GM11168 (cell line): Measurements from ENCODE around the gene CFAP74.
"Not testable (repeated sequence)": the region's sequence is repeated elsewhere in the genome, so short reads cannot be mapped to it uniquely, and the experiment has no call there.

Experiments used
- in situ Hi-C: fragments of 300-500 bp; cut with MboI; formaldehyde crosslinking; loops from one replicate; pipeline ENCODE4 v1.12.0; 2022; ENCODE audit warnings: low sequenced_read_pairs; ENCODE audit not compliant: unreplicated experiment

The CFAP74 gene

GRCh38 chr1:1938276-1938573 lies 65.4 kb downstream of the CFAP74 start:
- in situ Hi-C loops = no loop called here

- in situ Hi-C loops = no loop called here
These were observed 65.9 kb downstream of the CFAP74 start for GRCh38 chr1:1937549-1938275.

DNA sequence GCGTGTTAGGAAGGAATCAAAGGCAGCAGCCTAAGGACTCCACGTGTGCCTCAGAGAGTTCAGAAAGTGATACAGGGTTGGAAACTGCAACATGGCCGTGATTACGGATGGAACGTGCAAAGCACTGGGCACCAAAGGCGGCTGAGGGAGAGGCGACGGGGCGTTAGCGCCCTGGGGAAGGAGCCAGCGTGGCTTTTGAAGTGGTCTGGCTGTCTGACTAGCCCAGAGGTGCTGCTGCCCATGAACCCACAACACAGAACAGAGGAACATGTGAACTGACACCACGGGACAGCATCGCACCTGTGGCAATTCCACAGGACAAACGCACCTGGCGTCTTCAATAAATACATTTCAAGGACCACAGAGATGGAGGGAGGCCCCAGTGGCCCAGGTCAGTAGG lies 66.5 kb downstream of the CFAP74 start:
- in situ Hi-C loops = no loop called here

DNA sequence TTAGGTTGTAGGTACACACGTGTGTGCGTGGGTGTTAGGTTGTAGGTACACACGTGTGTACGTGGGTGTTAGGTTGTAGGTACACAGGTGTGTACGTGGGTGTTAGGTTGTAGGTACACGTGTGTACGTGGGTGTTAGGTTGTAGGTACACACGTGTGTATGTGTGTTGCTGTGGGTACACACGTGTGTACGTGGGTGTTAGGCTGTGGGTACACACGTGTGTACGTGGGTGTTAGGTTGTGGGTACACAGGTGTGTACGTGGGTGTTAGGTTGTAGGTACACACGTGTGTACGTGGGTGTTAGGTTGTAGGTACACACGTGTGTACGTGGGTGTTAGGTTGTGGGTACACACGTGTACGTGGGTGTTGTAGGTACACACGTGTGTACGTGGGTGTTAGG lies 68.7 kb downstream of the CFAP74 start:
- in situ Hi-C loops = not testable (repeated sequence)

DNA sequence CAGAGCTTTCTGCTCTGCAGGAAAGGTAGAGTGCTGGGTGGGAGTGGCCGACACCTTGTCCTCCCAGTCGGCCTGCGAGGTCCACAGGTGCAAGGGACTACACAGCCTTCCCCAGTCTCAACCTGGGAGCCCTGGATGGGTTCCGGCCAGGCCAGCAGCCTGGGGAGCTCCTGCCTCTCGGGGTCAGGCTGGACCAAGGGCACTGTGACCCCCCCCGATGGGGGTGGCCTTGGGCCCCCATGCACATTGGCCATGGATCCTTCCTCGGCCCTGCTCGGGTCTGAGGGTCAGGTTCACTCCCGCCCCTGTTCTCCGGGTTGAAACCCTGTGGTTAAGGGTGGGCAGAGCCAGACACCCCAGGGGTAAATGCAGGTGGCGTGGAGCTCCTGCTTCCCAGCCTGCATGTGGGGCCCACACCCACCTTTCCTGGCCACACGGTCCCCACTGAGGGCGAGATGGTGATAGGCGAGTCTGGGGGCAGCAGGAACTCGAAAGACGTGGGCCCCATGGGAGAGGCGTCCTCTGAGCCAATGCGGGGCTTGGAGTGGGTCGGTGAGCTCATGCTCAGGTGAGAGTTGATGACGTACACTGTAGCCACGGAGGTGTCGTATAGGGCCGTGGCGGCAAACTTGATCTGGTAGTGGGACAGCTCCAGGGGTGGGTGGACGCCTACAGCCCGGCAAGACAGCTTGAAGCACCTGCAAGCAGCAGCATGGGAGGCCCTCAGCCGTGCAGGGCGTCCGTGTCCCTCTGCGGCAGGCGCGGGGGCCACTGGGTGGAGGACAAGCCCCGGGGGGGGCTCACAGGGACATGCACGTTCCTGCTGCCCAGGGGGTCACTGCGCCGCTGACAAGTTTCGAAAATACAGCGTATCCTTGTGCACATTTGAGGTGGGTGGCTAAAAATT lies 73.7 kb downstream of the CFAP74 start:
- in situ Hi-C loops = no loop called here

- in situ Hi-C loops = no loop called here
These were observed 74.4 kb downstream of the CFAP74 start for GRCh38 chr1:1929102-1929638.

- in situ Hi-C loops = no loop called here
These were observed 75.1 kb downstream of the CFAP74 start for GRCh38 chr1:1928231-1929101.

- in situ Hi-C loops = no loop called here
These were observed 75.8 kb downstream of the CFAP74 start for GRCh38 chr1:1927751-1928150.

- in situ Hi-C loops = no loop called here
These were observed 76.5 kb downstream of the CFAP74 start for GRCh38 chr1:1926886-1927660.

DNA sequence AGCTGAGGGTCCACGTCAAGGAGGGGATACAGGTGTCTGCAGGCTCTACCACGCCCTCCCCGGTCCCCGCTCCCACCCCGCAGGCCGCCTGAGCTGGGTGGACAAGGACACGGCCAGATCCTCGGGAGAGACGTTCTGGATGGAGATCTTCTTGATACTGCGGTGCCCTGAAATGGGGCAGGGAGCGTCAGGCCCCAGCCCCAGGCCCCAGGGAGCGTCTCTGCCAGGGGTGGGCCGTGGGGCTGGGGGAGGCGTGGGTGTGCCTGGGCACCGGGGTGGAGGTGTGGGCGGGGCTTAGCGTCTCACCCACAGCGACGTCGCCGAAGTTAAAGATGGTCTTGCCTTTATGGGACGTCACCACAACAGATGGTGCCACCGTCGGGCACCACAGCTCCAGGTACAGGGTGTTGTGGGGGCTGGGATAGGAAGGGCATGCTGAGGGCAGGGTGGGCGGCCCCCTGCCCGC lies 77.2 kb downstream of the CFAP74 start:
- in situ Hi-C loops = no loop called here

GRCh38 chr1:1925437-1926345 lies 77.9 kb downstream of the CFAP74 start:
- in situ Hi-C loops = no loop called here

GRCh38 chr1:1924849-1925248 lies 78.7 kb downstream of the CFAP74 start:
- in situ Hi-C loops = no loop called here

- in situ Hi-C loops = no loop called here
These were observed 79.2 kb downstream of the CFAP74 start for GRCh38 chr1:1924386-1924785.

- in situ Hi-C loops = no loop called here
These were observed 80.4 kb downstream of the CFAP74 start for GRCh38 chr1:1922956-1923833.

GRCh38 chr1:1922702-1922955 lies 81.0 kb downstream of the CFAP74 start:
- in situ Hi-C loops = no loop called here

DNA sequence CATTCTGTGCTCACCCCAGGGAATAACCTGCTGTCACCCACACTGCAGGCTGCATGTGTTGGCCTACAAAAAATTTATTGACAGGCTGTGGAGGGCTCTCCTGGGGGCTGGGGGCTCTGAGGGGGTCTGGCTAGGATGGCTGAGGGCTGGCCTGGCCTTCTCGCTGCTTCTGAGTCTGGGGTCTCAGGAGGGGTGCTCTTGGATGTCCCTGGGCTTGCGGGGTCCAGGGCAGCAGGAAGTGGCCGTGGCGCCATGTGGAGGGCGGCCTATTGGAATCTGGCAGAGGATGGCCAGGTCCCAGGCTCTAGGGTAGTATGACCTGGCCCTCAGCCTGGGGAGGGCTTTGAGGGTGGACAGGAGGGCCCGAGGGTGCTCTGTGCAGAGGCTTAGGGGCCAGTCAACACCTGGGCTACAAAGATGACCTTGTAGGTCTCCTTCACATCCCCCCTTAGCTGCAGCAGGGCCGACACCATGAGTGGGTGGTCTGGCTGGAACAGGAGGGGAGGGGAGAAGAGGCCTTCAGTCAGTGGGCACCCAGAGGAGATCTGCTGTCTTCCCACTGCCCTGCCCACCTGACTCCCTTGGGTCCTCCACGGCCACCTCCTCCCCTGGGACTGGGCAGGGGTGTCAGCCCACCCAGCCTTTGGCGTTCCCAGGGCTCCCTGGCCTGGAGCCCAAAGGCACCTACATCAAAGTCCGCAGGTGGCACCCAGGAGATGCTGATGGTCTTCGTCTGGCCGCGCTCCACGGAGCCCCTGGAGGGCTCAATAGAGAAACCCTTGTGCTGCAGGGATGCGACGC lies 81.5 kb downstream of the CFAP74 start:
- in situ Hi-C loops = no loop called here

- in situ Hi-C loops = no loop called here
These were observed 82.1 kb downstream of the CFAP74 start for GRCh38 chr1:1921459-1921862.
